Measurements from ENCODE around the gene TSPAN13. TPM values are rescaled to one million over a fixed set of nuclear protein-coding genes. Genes with fewer than 3 reads are reported as not detected.
"Not testable (repeated sequence)": the region's sequence is repeated elsewhere in the genome, so short reads cannot be mapped to it uniquely, and the experiment has no call there.

Gene TSPAN13
- total RNA-seq, 1 experiment from 2014 or later, result 80.8 TPM

DNA sequence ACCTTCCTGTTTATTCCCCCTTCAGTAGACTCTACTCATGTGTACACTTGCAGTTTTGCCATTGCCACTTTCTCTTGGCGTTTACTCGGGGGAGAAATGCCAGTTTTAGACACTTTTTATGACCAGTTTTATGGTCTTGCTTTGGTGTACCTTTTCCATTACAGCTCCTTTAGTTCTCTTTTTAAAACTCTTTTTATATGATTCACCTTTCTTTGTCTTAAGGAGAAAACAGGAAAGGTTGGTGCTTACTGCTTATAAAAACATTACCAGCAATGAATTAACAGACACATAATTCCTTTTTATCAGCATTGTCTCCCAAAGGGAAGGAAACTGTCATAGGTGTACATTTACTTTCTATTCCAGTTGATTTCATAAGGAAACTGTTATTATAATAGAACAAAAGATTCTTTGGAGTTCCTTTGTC, 11.9 kb downstream of the TSPAN13 start:
- POLR2A ChIA-PET, result no interaction called here
- in situ Hi-C loops (cut with HindIII; ENCODE audit: low pct_unique_long_range_greater_than_20kb, low sequenced_read_pairs) (no loop called here), intact Hi-C loops (cut with micrococcal nuclease; ENCODE audit: unreplicated experiment) (no loop called here)
- TF ChIP-seq, protein P1, sequence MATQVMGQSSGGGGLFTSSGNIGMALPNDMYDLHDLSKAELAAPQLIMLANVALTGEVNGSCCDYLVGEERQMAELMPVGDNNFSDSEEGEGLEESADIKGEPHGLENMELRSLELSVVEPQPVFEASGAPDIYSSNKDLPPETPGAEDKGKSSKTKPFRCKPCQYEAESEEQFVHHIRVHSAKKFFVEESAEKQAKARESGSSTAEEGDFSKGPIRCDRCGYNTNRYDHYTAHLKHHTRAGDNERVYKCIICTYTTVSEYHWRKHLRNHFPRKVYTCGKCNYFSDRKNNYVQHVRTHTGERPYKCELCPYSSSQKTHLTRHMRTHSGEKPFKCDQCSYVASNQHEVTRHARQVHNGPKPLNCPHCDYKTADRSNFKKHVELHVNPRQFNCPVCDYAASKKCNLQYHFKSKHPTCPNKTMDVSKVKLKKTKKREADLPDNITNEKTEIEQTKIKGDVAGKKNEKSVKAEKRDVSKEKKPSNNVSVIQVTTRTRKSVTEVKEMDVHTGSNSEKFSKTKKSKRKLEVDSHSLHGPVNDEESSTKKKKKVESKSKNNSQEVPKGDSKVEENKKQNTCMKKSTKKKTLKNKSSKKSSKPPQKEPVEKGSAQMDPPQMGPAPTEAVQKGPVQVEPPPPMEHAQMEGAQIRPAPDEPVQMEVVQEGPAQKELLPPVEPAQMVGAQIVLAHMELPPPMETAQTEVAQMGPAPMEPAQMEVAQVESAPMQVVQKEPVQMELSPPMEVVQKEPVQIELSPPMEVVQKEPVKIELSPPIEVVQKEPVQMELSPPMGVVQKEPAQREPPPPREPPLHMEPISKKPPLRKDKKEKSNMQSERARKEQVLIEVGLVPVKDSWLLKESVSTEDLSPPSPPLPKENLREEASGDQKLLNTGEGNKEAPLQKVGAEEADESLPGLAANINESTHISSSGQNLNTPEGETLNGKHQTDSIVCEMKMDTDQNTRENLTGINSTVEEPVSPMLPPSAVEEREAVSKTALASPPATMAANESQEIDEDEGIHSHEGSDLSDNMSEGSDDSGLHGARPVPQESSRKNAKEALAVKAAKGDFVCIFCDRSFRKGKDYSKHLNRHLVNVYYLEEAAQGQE (IDR thresholded peaks at IDR 0.05; ENCODE audit: insufficient read depth in 1 of 2, low read depth in 2 of 2, low read length in 1 of 2), result no peak
- no peak for TF ChIP-seq SIN3A (IDR thresholded peaks at IDR 0.05; ENCODE audit: borderline replicate concordance, insufficient read depth, low read depth, low read length)
- TF ChIP-seq, protein P2, sequence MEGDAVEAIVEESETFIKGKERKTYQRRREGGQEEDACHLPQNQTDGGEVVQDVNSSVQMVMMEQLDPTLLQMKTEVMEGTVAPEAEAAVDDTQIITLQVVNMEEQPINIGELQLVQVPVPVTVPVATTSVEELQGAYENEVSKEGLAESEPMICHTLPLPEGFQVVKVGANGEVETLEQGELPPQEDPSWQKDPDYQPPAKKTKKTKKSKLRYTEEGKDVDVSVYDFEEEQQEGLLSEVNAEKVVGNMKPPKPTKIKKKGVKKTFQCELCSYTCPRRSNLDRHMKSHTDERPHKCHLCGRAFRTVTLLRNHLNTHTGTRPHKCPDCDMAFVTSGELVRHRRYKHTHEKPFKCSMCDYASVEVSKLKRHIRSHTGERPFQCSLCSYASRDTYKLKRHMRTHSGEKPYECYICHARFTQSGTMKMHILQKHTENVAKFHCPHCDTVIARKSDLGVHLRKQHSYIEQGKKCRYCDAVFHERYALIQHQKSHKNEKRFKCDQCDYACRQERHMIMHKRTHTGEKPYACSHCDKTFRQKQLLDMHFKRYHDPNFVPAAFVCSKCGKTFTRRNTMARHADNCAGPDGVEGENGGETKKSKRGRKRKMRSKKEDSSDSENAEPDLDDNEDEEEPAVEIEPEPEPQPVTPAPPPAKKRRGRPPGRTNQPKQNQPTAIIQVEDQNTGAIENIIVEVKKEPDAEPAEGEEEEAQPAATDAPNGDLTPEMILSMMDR (IDR thresholded peaks at IDR 0.05), result no peak
- no peak for TF ChIP-seq POLR2AphosphoS5 (IDR thresholded peaks at IDR 0.05; ENCODE audit: low read depth, low read length)
- Histone ChIP-seq H3K27me3 (ENCODE audit: control insufficient read depth, insufficient read depth, low read length) (no peaks in the 10 kb centered on the region), H3K27ac (ENCODE audit: low read length) (no peak overlapping the region; the same call in 1 of the 2 replicates), H3K9me3 (ENCODE audit: control insufficient read depth, insufficient read depth, low read depth, low read length) (no peaks in the 10 kb centered on the region), H3K4me1 (ENCODE audit: control insufficient read depth, insufficient read depth, low read length) (peaks cover 5% of the 10 kb centered on the region), H3K4me3 (ENCODE audit: low read depth in 2 of 2, low read length in 2 of 2) (no peak overlapping the region), H3K36me3 (ENCODE audit: control insufficient read depth, insufficient read depth, low read length) (no peaks in the 10 kb centered on the region)
- ATAC-seq, result no peak
- BruUV-seq (replicated peaks), result no TSS peak
- CTCF ChIA-PET, result no interaction called here
- no peak for DNase-seq (ENCODE audit: low read depth, low spot score)

DNA sequence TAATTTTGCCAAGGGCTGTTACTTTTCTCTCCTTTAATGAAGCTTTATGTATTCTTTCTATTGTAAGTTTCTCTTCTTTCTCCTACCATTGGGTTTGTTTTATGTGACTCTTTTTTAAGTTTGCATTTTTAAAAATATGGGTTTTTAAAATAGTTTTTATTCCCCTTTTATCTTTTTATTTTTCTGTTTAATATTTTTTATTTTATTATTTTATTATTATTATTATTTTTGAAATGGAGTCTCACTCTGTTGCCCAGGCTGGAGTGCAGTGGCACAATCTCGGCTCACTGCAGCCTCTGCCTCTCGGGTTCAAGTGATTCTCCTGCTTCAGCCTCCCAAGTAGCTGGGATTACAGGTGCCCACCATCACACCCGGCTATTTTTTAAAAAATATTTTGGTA, 16.4 kb downstream of the TSPAN13 start:
- POLR2A ChIA-PET, result not testable (repeated sequence)

DNA sequence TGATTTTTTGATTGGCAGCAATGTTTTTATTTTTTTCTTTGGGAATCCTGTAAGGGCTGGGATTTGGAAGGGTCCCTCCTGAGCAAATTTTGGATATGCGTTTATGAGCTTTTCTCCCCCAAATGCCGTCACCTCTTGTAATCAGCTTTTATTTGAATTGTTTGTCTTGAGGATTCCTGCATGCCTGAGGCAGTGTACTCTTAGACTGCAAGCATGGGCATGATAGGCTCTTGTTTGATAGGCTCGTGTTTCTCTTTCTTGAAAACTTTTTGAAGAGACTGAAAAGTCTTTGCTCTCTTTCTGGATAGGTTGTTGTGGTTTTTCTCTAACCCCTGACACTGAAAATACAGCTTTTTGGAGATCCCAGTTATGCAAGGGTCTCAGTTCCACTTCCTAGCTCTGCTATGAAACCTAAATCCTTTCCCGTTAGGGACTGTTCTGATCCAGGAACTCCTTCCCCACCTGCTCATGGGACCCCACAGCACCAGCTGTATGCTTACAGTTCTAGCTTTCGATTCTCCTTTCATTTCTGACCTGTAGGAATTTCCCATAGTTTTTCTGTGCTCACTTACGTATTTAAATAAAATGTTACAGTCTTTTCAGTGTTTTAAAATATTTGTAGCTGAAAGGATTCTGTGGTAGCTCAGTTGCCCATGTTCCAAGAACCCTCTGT, 17.2 kb downstream of the TSPAN13 start:
- H3K27me3 ChIP-seq (ENCODE audit: control insufficient read depth, insufficient read depth, low read length), result no peaks in the 10 kb centered on the region
- H3K4me3 ChIP-seq (ENCODE audit: low read depth in 2 of 2, low read length in 2 of 2), result peak overlapping the region; percentile 4 to 48; a peak in 3 of 4 replicates
- TF ChIP-seq SIN3A (IDR thresholded peaks at IDR 0.05; ENCODE audit: borderline replicate concordance, insufficient read depth, low read depth, low read length), result no peak
- TF ChIP-seq, protein P2 (IDR thresholded peaks at IDR 0.05), result no peak
- peak overlapping the region; percentile 80 for H3K27ac ChIP-seq (ENCODE audit: low read length)
- in situ Hi-C loops (cut with HindIII; ENCODE audit: low pct_unique_long_range_greater_than_20kb, low sequenced_read_pairs) (no loop called here), intact Hi-C loops (cut with micrococcal nuclease; ENCODE audit: unreplicated experiment) (no loop called here)
- CTCF ChIA-PET, result interaction anchor here (0.5 kb wide), 1 partner anchor 35 kb away, joined by 4 read pairs; no protein-coding TSS in a partner anchor
- BruUV-seq (replicated peaks), result no TSS peak
- H3K9me3 ChIP-seq (ENCODE audit: control insufficient read depth, insufficient read depth, low read depth, low read length), result no peaks in the 10 kb centered on the region
- H3K4me1 ChIP-seq (ENCODE audit: control insufficient read depth, insufficient read depth, low read length), result peaks cover 23% of the 10 kb centered on the region
- POLR2A ChIA-PET, result interaction anchor here (0.6 kb wide), 1 partner anchor 42 kb away, joined by 3 read pairs; no protein-coding TSS in a partner anchor
- DNase-seq (ENCODE audit: low read depth, low spot score) (no peak), ATAC-seq (peak; percentile 70)
- no peaks in the 10 kb centered on the region for H3K36me3 ChIP-seq (ENCODE audit: control insufficient read depth, insufficient read depth, low read length)

More for the DNA sequence above, 16.4 kb downstream of the TSPAN13 start:
- H3K4me1 ChIP-seq (ENCODE audit: control insufficient read depth, insufficient read depth, low read length), result peaks cover 23% of the 10 kb centered on the region
- H3K36me3 ChIP-seq (ENCODE audit: control insufficient read depth, insufficient read depth, low read length); CTCF ChIA-PET; intact Hi-C loops (cut with micrococcal nuclease; ENCODE audit: unreplicated experiment); BruUV-seq (replicated peaks); ATAC-seq; DNase-seq (ENCODE audit: low read depth, low spot score); in situ Hi-C loops (cut with HindIII; ENCODE audit: low pct_unique_long_range_greater_than_20kb, low sequenced_read_pairs); H3K27me3 ChIP-seq (ENCODE audit: control insufficient read depth, insufficient read depth, low read length); H3K4me3 ChIP-seq (ENCODE audit: low read depth in 2 of 2, low read length in 2 of 2); H3K9me3 ChIP-seq (ENCODE audit: control insufficient read depth, insufficient read depth, low read depth, low read length): not testable (repeated sequence)
- H3K27ac ChIP-seq (ENCODE audit: low read length), result peak overlapping the region; percentile 80
